Osteoblast (primary cell): ENCODE data around the gene ABCC2. TPM values are rescaled to one million over a fixed set of nuclear protein-coding genes. Genes with fewer than 3 reads are reported as not detected.
A peak's percentile ranks its signal among the peaks of the same experiment; 100 is the strongest.

Source experiments
- DNase-seq: peaks from one replicate; pipeline ENCODE4 v3.0.0; 2011; ENCODE audit warnings: low spot score, mixed read lengths; ENCODE audit not compliant: insufficient read length; ENCODE audit errors: missing footprints
- H2AFZ ChIP-seq: 2 replicates; pipeline ENCODE4 v1.6.0; 2011; ENCODE audit warnings: mild to moderate bottlenecking, low read length
- H3K27ac ChIP-seq: 2 replicates; pipeline ENCODE4 v1.5.1; 2011; ENCODE audit warnings: mild to moderate bottlenecking, low read depth, low read length, moderate library complexity
- H3K27me3 ChIP-seq: 2 replicates; pipeline ENCODE4 v1.6.0; 2012; ENCODE audit warnings: mild to moderate bottlenecking, control low read depth, inconsistent platforms, low read length, moderate library complexity; ENCODE audit not compliant: insufficient read depth
- H3K36me3 ChIP-seq: 2 replicates; pipeline ENCODE4 v1.5.1; 2011; ENCODE audit warnings: mild to moderate bottlenecking, low read length, control low read depth, moderate library complexity; ENCODE audit not compliant: insufficient read depth
- H3K4me1 ChIP-seq: 2 replicates; pipeline ENCODE4 v1.5.1; 2011; ENCODE audit warnings: mild to moderate bottlenecking, low read length, control low read depth, moderate library complexity; ENCODE audit not compliant: insufficient read depth
- H3K4me2 ChIP-seq: 2 replicates; pipeline ENCODE4 v1.6.0; 2011; ENCODE audit warnings: mild to moderate bottlenecking, low read length; ENCODE audit not compliant: insufficient read depth
- H3K4me3 ChIP-seq: fragments of 200-600 bp; sonication (generic); 3 replicates; pipeline ENCODE4 v1.5.1; 2012; ENCODE audit warnings: mild to moderate bottlenecking, low read length, inconsistent platforms; ENCODE audit not compliant: insufficient read depth
- H3K79me2 ChIP-seq: 2 replicates; pipeline ENCODE4 v1.6.0; 2012; ENCODE audit warnings: mild to moderate bottlenecking, low read length, control low read depth, inconsistent platforms; ENCODE audit not compliant: insufficient read depth
- H3K9me3 ChIP-seq: 2 replicates; pipeline ENCODE4 v1.5.1; 2011; ENCODE audit warnings: low read depth, low read length, control low read depth
- H4K20me1 ChIP-seq: 2 replicates; pipeline ENCODE4 v1.6.0; 2012; ENCODE audit warnings: mild to moderate bottlenecking, low read length, control low read depth; ENCODE audit not compliant: insufficient read depth
- CTCF ChIP-seq: IDR thresholded peaks from 2 replicates; pipeline ENCODE4 v1.5.1; 2011; ENCODE audit warnings: mild to moderate bottlenecking, low read depth, low read length, moderate library complexity; ENCODE audit errors: extremely low read depth
- total RNA-seq: library from RNA; depleted of rRNA; stranded (reverse); fragments of >200 nt; gene quantifications from 2 replicates; pipeline ENCODE4 v1.2.3, GENCODE V29; 2012

ABCC2 gene
- total RNA-seq, 1 donor = 1.8 TPM

GRCh38 chr10:99766302-99766681 lies 16.1 kb upstream of the ABCC2 start:
- no peak overlapping the region for H3K27ac ChIP-seq
- H2AFZ ChIP-seq = no peak overlapping the region
- no peak for TF ChIP-seq CTCF
- no peaks in the 10 kb centered on the region for H4K20me1 ChIP-seq
- peaks cover 5% of the 10 kb centered on the region for H3K4me1 ChIP-seq
- H3K4me2 ChIP-seq = no peak overlapping the region
- no peaks in the 10 kb centered on the region for H3K36me3 ChIP-seq
- H3K4me3 ChIP-seq = no peak overlapping the region
- DNase-seq = no peak
- H3K79me2 ChIP-seq = no peaks in the 10 kb centered on the region
- no peaks in the 10 kb centered on the region for H3K27me3 ChIP-seq
- no peaks in the 10 kb centered on the region for H3K9me3 ChIP-seq

GRCh38 chr10:99767901-99768300 lies 14.5 kb upstream of the ABCC2 start:
- H4K20me1 ChIP-seq = no peaks in the 10 kb centered on the region
- H3K4me1 ChIP-seq = peaks cover 5% of the 10 kb centered on the region
- H2AFZ ChIP-seq = no peak overlapping the region
- H3K27me3 ChIP-seq = no peaks in the 10 kb centered on the region
- TF ChIP-seq CTCF = no peak
- no peak for DNase-seq
- no peaks in the 10 kb centered on the region for H3K9me3 ChIP-seq
- H3K27ac ChIP-seq = no peak overlapping the region
- no peak overlapping the region for H3K4me3 ChIP-seq
- H3K36me3 ChIP-seq = no peaks in the 10 kb centered on the region
- H3K79me2 ChIP-seq = no peaks in the 10 kb centered on the region
- no peak overlapping the region for H3K4me2 ChIP-seq

GRCh38 chr10:99768556-99768955 lies 13.9 kb upstream of the ABCC2 start:
- H3K4me1 ChIP-seq = peaks cover 5% of the 10 kb centered on the region
- no peak for TF ChIP-seq CTCF
- peak overlapping the region; percentile 20 for H2AFZ ChIP-seq
- H3K79me2 ChIP-seq = no peaks in the 10 kb centered on the region
- no peak overlapping the region for H3K4me3 ChIP-seq
- no peaks in the 10 kb centered on the region for H3K9me3 ChIP-seq
- no peaks in the 10 kb centered on the region for H3K27me3 ChIP-seq
- H3K27ac ChIP-seq = no peak overlapping the region
- H3K4me2 ChIP-seq = peak overlapping the region; percentile 5
- no peaks in the 10 kb centered on the region for H3K36me3 ChIP-seq
- DNase-seq = no peak
- H4K20me1 ChIP-seq = no peaks in the 10 kb centered on the region

- no peak for TF ChIP-seq CTCF
- DNase-seq = no peak
Measured at GRCh38 chr10:99769706-99770105, 12.7 kb upstream of the ABCC2 start.

More at GRCh38 chr10:99769706-99770105, 12.7 kb upstream of the ABCC2 start:
- no peaks in the 10 kb centered on the region for H3K27me3 ChIP-seq
- no peaks in the 10 kb centered on the region for H3K9me3 ChIP-seq
- H3K79me2 ChIP-seq = no peaks in the 10 kb centered on the region
- H3K4me1 ChIP-seq = peaks cover 5% of the 10 kb centered on the region
- no peaks in the 10 kb centered on the region for H4K20me1 ChIP-seq
- no peak overlapping the region for H3K4me2 ChIP-seq
- no peak overlapping the region for H2AFZ ChIP-seq
- H3K4me3 ChIP-seq = no peak overlapping the region
- no peaks in the 10 kb centered on the region for H3K36me3 ChIP-seq
- no peak overlapping the region for H3K27ac ChIP-seq
